A549 (cell line): Measurements from ENCODE around the gene ZBTB11.

Experiments
- CBX8 ChIP-seq: fragments of 200-600 bp; sonication (generic); IDR thresholded peaks from 2 replicates; pipeline ENCODE4 v1.6.1; 2016
- CEBPB ChIP-seq, 2 experiments: fragments of >200 bp in 1 of 2; sonication (Bioruptor Twin) in 1 of 2; formaldehyde crosslinking in 1 of 2; IDR thresholded peaks; 2 replicates each; pipeline ENCODE4 v1.6.1; 2012 to 2016
- HDAC2 ChIP-seq: fragments of 200-600 bp; sonication (generic); IDR thresholded peaks from 2 replicates; pipeline ENCODE4 v1.6.1; 2016
- JUN ChIP-seq, 2 experiments: fragments of >200 bp; sonication (Bioruptor Twin); formaldehyde crosslinking; IDR thresholded peaks; 2 replicates in 1 of 2; 3 replicates in 1 of 2; pipeline ENCODE4 v1.6.1; 2016 to 2017
- JUNB ChIP-seq: fragments of >200 bp; sonication (Bioruptor Twin); formaldehyde crosslinking; IDR thresholded peaks from 2 replicates; pipeline ENCODE4 v1.6.1; 2016
- MAZ ChIP-seq: fragments of 150-350 bp; IDR thresholded peaks from 2 replicates; pipeline ENCODE4 v1.6.1; 2014; ENCODE audit warnings: antibody characterized with exemption, low read depth, low read length, borderline replicate concordance
- MYC ChIP-seq: IDR thresholded peaks from 2 replicates; pipeline ENCODE4 v1.6.1; 2012; ENCODE audit warnings: mild to moderate bottlenecking, inconsistent platforms, low read length, improper control_type of control experiment, borderline replicate concordance
- POLR2A ChIP-seq: IDR thresholded peaks from 2 replicates; pipeline ENCODE4 v1.6.1; 2012; ENCODE audit warnings: mild to moderate bottlenecking, low read length
- POLR2AphosphoS2 ChIP-seq: conservative IDR thresholded peaks from 2 replicates; pipeline ENCODE4 v1.6.1; 2012; ENCODE audit warnings: low read length, improper control_type of control experiment, inconsistent platforms
- RFX5 ChIP-seq: fragments of 450-650 bp; IDR thresholded peaks from 2 replicates; pipeline ENCODE4 v1.7.1; 2014; ENCODE audit warnings: antibody characterized with exemption, mild to moderate bottlenecking, moderate library complexity
- ZC3H11A ChIP-seq: fragments of 450-650 bp; IDR thresholded peaks from 2 replicates; pipeline ENCODE4 v1.6.1; 2014; ENCODE audit warnings: antibody characterized with exemption, mild to moderate bottlenecking
- TF ChIP-seq, protein P1 (sequence below): fragments of >200 bp; sonication (Bioruptor Twin); formaldehyde crosslinking; IDR thresholded peaks from 3 replicates; pipeline ENCODE4 v1.5.1; 2016
- TF ChIP-seq, protein P2 (sequence below): IDR thresholded peaks from 2 replicates; pipeline ENCODE4 v1.6.1; 2012

DNA sequence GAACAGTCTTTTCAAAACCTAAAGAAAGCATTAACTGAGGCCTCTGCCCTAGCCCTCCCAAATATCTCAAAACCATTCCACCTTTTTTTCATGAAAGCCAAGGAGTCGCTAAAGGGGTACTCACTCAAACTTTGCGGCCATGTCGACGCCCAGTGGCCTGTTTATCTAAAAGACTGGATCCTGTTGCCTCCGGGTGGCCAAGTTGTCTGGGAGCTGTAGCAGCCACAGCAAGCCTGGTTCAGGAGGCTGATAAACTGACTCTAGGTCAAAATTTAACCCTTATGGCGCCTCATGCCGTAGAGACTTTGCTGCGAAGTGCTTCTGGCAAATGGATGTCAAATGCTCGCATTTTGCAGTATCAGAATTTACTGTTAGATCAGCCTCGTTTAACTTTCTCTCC lies 39.5 kb downstream of the ZBTB11 start:
- TF ChIP-seq, protein P1, sequence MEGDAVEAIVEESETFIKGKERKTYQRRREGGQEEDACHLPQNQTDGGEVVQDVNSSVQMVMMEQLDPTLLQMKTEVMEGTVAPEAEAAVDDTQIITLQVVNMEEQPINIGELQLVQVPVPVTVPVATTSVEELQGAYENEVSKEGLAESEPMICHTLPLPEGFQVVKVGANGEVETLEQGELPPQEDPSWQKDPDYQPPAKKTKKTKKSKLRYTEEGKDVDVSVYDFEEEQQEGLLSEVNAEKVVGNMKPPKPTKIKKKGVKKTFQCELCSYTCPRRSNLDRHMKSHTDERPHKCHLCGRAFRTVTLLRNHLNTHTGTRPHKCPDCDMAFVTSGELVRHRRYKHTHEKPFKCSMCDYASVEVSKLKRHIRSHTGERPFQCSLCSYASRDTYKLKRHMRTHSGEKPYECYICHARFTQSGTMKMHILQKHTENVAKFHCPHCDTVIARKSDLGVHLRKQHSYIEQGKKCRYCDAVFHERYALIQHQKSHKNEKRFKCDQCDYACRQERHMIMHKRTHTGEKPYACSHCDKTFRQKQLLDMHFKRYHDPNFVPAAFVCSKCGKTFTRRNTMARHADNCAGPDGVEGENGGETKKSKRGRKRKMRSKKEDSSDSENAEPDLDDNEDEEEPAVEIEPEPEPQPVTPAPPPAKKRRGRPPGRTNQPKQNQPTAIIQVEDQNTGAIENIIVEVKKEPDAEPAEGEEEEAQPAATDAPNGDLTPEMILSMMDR = no peak
- no peak for TF ChIP-seq HDAC2
- TF ChIP-seq CBX8 = no peak
- no peak for TF ChIP-seq POLR2AphosphoS2
- TF ChIP-seq, protein P2, sequence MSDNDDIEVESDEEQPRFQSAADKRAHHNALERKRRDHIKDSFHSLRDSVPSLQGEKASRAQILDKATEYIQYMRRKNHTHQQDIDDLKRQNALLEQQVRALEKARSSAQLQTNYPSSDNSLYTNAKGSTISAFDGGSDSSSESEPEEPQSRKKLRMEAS = no peak
- TF ChIP-seq JUN (IDR thresholded peaks at IDR 0.05) = no peak
- no peak for TF ChIP-seq ZC3H11A
- TF ChIP-seq MYC = no peak
- TF ChIP-seq CEBPB (IDR thresholded peaks at IDR 0.05) = no peak
- no peak for TF ChIP-seq MAZ
- TF ChIP-seq RFX5 = no peak
- TF ChIP-seq POLR2A = no peak
- TF ChIP-seq JUNB = no peak
